ENCODE data around the gene UROS.
A peak's percentile ranks its signal among the peaks of the same experiment; 100 is the strongest.

The UROS gene

GRCh38 chr10:125848371-125848770 lies 25.3 kb upstream of the UROS start:
- no peak for TF ChIP-seq JUND (IDR thresholded peaks at IDR 0.05; ENCODE audit: low read depth)
- in situ Hi-C loops (cut with HindIII; ENCODE audit: low pct_unique_long_range_greater_than_20kb, low sequenced_read_pairs) = no loop called here
- no peak for DNase-seq (ENCODE audit: low read depth in 1 of 2, low spot score in 1 of 2)

DNA sequence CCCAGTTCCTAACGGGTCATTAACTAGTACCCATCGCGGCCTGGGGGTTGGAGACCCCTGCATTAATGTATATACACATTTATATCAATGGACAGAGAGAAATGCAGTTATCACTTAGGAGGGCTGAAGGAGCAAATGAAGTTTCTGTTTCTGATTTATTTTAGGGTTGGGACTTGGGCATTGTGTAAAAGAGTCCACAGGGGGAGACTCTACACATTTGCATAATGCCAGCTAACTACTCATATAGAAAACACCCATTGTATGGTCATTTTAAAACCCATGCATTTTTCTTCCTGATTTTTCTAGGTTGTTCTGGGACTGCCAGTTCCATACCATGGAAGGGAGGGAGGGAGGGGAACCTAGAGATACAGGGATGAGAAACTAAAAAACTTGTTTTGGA lies 23.8 kb upstream of the UROS start:
- no peak for DNase-seq (ENCODE audit: low read depth in 1 of 2, low spot score in 1 of 2)
- in situ Hi-C loops (cut with HindIII; ENCODE audit: low pct_unique_long_range_greater_than_20kb, low sequenced_read_pairs) = no loop called here

GRCh38 chr10:125845617-125846016 lies 22.6 kb upstream of the UROS start:
- no peak for TF ChIP-seq JUND (IDR thresholded peaks at IDR 0.05; ENCODE audit: low read depth)

More for the DNA sequence above, 23.8 kb upstream of the UROS start:
- TF ChIP-seq JUND (IDR thresholded peaks at IDR 0.05; ENCODE audit: low read depth) = no peak

GRCh38 chr10:125844751-125845221 lies 21.7 kb upstream of the UROS start:
- in situ Hi-C loops (cut with HindIII; ENCODE audit: low pct_unique_long_range_greater_than_20kb, low sequenced_read_pairs) = no loop called here
- no peak for TF ChIP-seq JUND (IDR thresholded peaks at IDR 0.05; ENCODE audit: low read depth)
- no peak for DNase-seq (ENCODE audit: low read depth in 1 of 2, low spot score in 1 of 2)

More at GRCh38 chr10:125845617-125846016, 22.6 kb upstream of the UROS start:
- DNase-seq (ENCODE audit: low read depth in 1 of 2, low spot score in 1 of 2) = no peak
- in situ Hi-C loops (cut with HindIII; ENCODE audit: low pct_unique_long_range_greater_than_20kb, low sequenced_read_pairs) = no loop called here

GRCh38 chr10:125843603-125844329 lies 20.7 kb upstream of the UROS start:
- DNase-seq (ENCODE audit: low read depth in 1 of 2, low spot score in 1 of 2) = no peak
- no peak for TF ChIP-seq JUND (IDR thresholded peaks at IDR 0.05; ENCODE audit: low read depth)
- in situ Hi-C loops (cut with HindIII; ENCODE audit: low pct_unique_long_range_greater_than_20kb, low sequenced_read_pairs) = no loop called here

- no peak for TF ChIP-seq JUND (IDR thresholded peaks at IDR 0.05; ENCODE audit: low read depth)
- in situ Hi-C loops (cut with HindIII; ENCODE audit: low pct_unique_long_range_greater_than_20kb, low sequenced_read_pairs) = no loop called here
- DNase-seq (ENCODE audit: low read depth in 1 of 2, low spot score in 1 of 2) = no peak
These were observed 17.9 kb upstream of the UROS start for GRCh38 chr10:125840955-125841354.

DNA sequence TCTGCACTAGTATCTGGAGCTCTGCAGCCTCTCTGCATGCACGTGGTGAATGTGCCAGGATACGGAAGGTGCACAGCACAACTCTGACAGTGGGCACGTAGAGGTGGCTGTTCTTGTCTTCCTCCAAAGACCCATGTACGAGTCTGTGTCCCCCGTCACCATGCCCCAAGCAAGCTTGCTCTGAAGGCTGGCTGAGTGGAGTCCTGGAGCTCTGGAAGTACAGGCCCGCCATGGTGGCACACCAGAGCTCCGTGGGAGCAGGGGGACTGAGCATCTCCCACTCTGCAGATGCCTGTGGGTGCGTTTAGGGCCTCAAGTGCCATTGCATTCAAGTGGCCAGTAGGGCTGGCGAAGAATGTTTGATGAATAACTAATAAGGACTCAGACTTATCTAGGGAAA lies 17.3 kb upstream of the UROS start:
- in situ Hi-C loops (cut with HindIII; ENCODE audit: low pct_unique_long_range_greater_than_20kb, low sequenced_read_pairs) = no loop called here

DNA sequence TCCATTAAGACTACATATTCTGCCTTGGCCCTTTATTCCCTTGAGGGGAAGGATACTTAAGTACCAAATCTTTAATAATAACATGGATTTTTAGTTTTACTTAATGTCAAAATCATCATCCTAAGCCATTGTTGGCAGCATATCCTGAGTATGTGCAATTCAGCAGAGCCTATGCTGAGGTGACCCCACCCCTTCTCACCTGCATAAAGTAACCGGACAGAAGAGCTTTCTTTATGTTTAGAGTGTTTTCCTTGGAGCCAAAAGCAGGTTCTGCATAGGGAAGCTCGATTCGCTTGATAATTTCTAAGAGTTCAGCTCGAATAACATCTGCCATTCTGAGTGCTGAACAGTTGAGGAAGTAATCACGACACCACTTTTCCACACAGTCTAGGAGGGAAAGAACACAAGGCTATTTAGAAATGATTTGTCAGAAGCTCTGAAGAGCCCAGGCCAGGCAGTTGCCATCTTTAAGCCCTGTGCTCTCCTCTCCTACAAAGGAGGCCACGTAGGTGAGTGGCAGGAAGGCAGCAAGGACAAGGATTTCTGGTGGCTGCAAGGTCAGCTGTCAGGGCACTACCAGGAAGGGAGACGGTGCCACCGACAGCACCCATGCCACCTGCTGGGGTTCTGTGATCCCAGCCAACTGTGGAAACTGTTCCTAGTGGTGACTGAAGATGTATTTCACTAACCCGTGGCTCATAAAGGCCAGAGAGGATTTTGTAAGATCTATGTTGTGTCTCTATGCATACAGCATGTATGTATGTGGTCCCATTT lies 15.9 kb upstream of the UROS start:
- no peak for TF ChIP-seq JUND (IDR thresholded peaks at IDR 0.05; ENCODE audit: low read depth)
- DNase-seq (ENCODE audit: low read depth in 1 of 2, low spot score in 1 of 2) = no peak
- in situ Hi-C loops (cut with HindIII; ENCODE audit: low pct_unique_long_range_greater_than_20kb, low sequenced_read_pairs) = no loop called here

More for the DNA sequence above, 17.3 kb upstream of the UROS start:
- TF ChIP-seq JUND (IDR thresholded peaks at IDR 0.05; ENCODE audit: low read depth) = no peak
- DNase-seq (ENCODE audit: low read depth in 1 of 2, low spot score in 1 of 2) = no peak

DNA sequence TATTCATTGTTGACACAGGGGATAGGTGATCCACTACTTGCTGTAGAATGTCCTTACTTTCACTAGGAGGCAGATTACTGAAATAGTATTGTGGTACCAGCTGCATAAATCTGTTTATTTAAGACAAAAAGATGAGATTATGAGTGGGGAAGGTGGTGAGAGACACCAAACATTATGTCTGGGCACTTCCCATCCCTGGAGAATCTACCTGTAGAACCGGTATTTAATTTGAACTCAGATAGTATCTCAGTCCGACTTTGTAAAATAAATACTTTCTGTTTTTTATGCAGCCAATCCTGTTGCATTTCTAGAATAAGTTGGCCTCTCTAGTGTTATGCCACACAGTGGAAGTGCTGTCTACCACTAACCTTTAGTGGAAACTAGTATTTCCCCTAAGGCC lies 13.7 kb upstream of the UROS start:
- peak; percentile 18 to 89 for DNase-seq (ENCODE audit: low read depth in 1 of 2, low spot score in 1 of 2)
- in situ Hi-C loops (cut with HindIII; ENCODE audit: low pct_unique_long_range_greater_than_20kb, low sequenced_read_pairs) = no loop called here
- no peak; the same call in 1 of the 2 replicates for TF ChIP-seq JUND (IDR thresholded peaks at IDR 0.05; ENCODE audit: low read depth)

DNA sequence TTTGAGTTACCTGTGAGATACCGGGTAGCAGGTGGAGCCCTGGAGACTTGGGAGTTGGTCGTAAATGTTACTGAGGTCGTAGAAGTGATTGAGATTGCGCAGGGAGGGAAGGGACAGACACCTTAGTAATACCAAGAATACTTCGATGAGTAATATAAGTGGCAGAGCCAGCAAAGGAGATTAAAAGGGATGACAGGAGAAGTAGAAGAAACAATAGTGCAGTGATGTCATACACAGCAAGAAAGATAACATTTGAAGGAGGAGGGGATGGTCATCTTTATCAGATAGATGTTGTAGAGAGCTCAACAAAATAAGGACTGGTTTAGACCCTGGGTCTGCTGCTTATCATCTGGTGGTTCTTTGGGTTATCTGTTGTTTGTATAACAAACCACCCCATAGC lies 5.3 kb upstream of the UROS start:
- DNase-seq (ENCODE audit: low read depth in 1 of 2, low spot score in 1 of 2) = no peak
- in situ Hi-C loops (cut with HindIII; ENCODE audit: low pct_unique_long_range_greater_than_20kb, low sequenced_read_pairs) = no loop called here
- no peak for TF ChIP-seq JUND (IDR thresholded peaks at IDR 0.05; ENCODE audit: low read depth)

- DNase-seq (ENCODE audit: low read depth in 1 of 2, low spot score in 1 of 2) = no peak
- in situ Hi-C loops (cut with HindIII; ENCODE audit: low pct_unique_long_range_greater_than_20kb, low sequenced_read_pairs) = no loop called here
- no peak for TF ChIP-seq JUND (IDR thresholded peaks at IDR 0.05; ENCODE audit: low read depth)
These were observed 4.1 kb upstream of the UROS start for GRCh38 chr10:125827133-125827532.

GRCh38 chr10:125824736-125825135 lies 1.7 kb upstream of the UROS start:
- in situ Hi-C loops (cut with HindIII; ENCODE audit: low pct_unique_long_range_greater_than_20kb, low sequenced_read_pairs) = no loop called here
- no peak for DNase-seq (ENCODE audit: low read depth in 1 of 2, low spot score in 1 of 2)
- no peak for TF ChIP-seq JUND (IDR thresholded peaks at IDR 0.05; ENCODE audit: low read depth)

DNA sequence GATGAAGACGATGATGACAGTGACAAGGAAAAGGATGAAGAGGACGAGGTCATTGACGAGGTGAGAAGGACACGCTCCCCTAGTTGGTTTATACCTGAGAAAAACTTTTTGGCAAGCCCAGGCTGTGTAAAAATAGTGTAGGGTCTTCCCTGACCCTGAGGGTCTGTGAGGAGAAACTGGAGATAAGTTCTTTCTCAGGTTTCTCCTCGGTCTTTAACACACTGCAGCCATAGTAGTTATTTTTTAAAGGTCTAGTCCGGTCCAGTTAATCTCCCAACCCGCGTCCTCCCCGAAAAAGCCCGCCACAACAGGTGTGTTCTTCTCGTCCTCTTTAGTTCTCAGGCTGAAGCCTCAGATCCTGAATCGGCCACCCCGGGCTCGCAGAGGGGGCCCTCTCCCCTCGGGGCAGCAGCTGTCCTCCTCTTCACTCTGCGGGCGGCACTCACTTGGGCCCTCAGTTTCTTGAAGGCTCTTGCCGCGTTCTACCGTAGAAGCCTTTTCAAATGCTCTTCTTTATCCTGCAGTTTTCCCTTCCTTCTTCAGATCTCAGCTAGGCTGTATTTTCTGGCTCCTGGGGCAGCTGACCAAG lies 699 bp upstream of the UROS start:
- DNase-seq (ENCODE audit: low read depth in 1 of 2, low spot score in 1 of 2) = no peak
- in situ Hi-C loops (cut with HindIII; ENCODE audit: low pct_unique_long_range_greater_than_20kb, low sequenced_read_pairs) = no loop called here
- TF ChIP-seq JUND (IDR thresholded peaks at IDR 0.05; ENCODE audit: low read depth) = no peak

Data from T47D (cell line).